Fibroblast of mammary gland (primary cell): ENCODE measurements around the gene SMARCD1.

Source experiments
- DNase-seq: peaks from one replicate; pipeline ENCODE4 v3.0.0-alpha.2; 2010; ENCODE audit warnings: low read depth
- H3K4me3 ChIP-seq: 2 replicates; pipeline ENCODE4 v1.5.1; 2011; ENCODE audit warnings: low read depth, mild to moderate bottlenecking, low read length, moderate library complexity; ENCODE audit not compliant: control insufficient read depth
- TF ChIP-seq, protein P1 (sequence below): conservative IDR thresholded peaks from 2 replicates; pipeline ENCODE4 v1.5.1; 2011; ENCODE audit warnings: low read depth, low read length, inconsistent platforms; ENCODE audit not compliant: control insufficient read depth, insufficient read depth

SMARCD1 gene

GRCh38 chr12:50084775-50085614 lies at the start of gene SMARCD1:
Gene SMARCD1, plus strand, starts transcription at chr12:50085342. Its CDS starts 28 bp downstream, at chr12:50085370.
- H3K4me3 ChIP-seq = peak within 1 kb of the TSS; percentile 86
- DNase-seq = peak; percentile 85
- TF ChIP-seq, protein P1, sequence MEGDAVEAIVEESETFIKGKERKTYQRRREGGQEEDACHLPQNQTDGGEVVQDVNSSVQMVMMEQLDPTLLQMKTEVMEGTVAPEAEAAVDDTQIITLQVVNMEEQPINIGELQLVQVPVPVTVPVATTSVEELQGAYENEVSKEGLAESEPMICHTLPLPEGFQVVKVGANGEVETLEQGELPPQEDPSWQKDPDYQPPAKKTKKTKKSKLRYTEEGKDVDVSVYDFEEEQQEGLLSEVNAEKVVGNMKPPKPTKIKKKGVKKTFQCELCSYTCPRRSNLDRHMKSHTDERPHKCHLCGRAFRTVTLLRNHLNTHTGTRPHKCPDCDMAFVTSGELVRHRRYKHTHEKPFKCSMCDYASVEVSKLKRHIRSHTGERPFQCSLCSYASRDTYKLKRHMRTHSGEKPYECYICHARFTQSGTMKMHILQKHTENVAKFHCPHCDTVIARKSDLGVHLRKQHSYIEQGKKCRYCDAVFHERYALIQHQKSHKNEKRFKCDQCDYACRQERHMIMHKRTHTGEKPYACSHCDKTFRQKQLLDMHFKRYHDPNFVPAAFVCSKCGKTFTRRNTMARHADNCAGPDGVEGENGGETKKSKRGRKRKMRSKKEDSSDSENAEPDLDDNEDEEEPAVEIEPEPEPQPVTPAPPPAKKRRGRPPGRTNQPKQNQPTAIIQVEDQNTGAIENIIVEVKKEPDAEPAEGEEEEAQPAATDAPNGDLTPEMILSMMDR = peak; percentile 47

DNA sequence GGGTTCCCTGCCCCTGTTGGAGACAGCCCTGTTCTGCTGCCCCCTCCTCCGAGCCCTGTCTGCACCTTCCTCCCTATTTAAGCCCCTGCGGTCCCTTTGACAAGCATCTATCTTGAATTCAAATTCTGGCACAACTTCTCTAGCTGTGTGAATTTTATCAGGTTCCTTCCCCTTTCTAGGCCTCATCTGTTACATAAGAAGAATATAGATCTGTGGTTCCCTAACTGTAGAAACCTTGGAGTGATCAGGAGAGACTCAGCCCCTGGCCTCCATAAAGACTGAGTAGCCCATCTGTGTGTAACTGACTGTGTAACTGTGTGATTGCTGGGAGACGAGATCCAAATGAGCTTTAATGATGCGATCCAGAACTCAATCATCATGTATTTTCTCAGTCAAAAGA lies 46.8 kb upstream of the SMARCD1 start:
- TF ChIP-seq, protein P1 = no peak
- DNase-seq = no peak
- H3K4me3 ChIP-seq = no peak overlapping the region

DNA sequence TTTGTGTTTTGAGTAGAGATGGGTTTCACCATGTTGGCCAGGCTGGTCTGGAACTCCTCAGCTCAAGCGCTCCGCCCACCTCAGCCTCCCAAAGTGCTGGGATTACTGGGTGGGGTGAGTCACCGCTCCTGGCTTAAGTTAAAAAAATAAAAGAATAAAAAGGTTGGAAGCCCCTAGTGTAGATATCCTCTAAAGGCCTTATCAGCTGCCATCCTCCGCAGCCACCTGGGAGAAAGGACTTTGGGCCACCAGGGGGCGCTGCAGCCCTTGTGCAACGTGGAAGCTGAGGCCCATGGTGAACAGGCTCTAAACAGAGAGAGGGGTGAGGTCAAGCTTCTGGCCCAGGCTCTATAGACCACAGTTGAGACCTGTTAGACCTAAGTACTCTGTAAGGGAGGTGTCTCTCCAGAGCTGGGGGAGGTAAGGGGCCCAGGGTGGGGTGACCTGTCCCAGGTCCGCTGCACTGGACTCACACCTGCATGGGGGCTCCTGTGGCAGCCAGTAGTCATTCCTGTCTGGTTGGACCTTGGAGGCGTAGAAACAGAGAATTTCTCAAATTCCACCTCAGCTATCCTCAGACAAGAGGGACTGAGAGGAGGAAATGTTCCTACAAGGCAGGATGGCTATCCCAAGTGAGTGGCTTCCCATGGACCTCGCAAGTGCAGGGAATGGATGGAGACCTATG lies 45.8 kb upstream of the SMARCD1 start:
- DNase-seq = peak; percentile 72
- TF ChIP-seq, protein P1 = peak; percentile 87
- no peak overlapping the region for H3K4me3 ChIP-seq

- TF ChIP-seq, protein P1 = no peak
- no peak overlapping the region for H3K4me3 ChIP-seq
- DNase-seq = no peak
Observed at GRCh38 chr12:50040657-50041056, 44.5 kb upstream of the SMARCD1 start.

DNA sequence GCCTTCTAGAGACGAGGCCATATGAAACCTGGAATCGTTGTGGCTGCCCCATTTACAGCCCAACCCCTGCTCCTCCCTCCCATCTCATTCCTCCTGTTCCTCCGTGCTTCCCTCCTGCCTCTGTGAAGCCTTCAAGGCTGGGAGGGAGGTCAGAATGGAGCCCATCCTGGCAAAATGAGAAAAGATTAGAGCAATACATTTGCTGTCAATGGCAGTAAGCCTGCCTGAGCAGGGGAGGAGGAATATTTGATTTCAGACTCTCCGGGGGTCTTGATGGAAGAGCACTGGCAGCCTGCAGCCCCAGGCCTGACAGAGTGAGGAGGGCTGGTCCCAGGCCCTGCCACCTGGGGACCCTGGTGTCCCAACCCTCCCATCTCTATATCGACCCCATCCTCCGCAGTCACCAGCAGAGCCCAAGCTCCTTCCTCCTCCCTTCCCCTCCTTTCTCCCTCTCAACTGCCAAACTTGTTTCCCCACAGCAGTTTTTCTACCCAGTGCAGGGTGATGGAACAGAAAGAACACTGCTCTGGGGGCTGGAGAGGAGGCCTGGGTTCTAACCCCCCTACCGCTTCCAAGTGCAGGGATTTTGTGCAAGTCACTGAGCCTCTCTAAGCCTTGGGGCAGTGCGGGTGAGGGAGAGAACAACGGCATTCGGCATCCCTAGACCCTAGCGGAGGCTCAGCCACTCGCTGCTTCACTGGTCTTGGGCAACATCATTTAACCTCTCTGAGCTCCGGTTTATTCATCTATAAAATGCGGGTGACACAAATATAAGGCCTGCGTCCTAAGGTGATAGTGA lies 43.9 kb upstream of the SMARCD1 start:
- no peak overlapping the region for H3K4me3 ChIP-seq

DNA sequence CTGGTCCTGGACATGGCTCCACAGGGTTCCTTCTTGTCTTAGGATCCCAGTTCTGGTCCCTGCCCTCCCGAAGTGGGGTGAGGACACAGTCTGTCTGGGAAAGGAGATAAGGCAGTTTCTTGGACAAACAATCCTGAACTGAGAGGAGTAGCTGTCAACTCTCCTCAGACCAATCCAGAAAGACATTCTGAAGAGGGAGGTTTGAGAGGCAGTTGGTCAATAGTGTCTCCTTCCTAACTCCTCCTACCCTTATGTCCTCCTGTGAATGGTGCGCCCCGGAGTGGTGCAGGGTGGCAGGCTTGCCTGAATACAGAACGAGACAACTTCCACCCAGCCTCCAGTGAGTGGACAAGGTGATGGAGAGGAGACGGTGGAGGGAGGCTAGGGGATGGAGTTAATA lies 43.2 kb upstream of the SMARCD1 start:
- DNase-seq = no peak
- TF ChIP-seq, protein P1 = no peak
- no peak overlapping the region for H3K4me3 ChIP-seq

More for the DNA sequence above, 43.9 kb upstream of the SMARCD1 start:
- DNase-seq = no peak
- TF ChIP-seq, protein P1 = no peak
